ENCODE results near the gene SYCE1. TPM values are rescaled to one million over a fixed set of nuclear protein-coding genes. Genes with fewer than 3 reads are reported as not detected.

Gene SYCE1
- total RNA-seq, 1 experiment from 2014 or later = not detected

- BruUV-seq (replicated peaks) = no TSS peak
- Histone ChIP-seq H3K36me3 (ENCODE audit: control insufficient read depth, insufficient read depth, low read length) (no peaks in the 10 kb centered on the region), H3K27me3 (ENCODE audit: control insufficient read depth, insufficient read depth, low read length) (peaks cover 64% of the 10 kb centered on the region), H3K27ac (ENCODE audit: low read length) (no peak overlapping the region), H3K9me3 (ENCODE audit: control insufficient read depth, insufficient read depth, low read depth, low read length) (no peaks in the 10 kb centered on the region), H3K4me1 (ENCODE audit: control insufficient read depth, insufficient read depth, low read length) (no peaks in the 10 kb centered on the region), H3K4me3 (ENCODE audit: low read depth in 2 of 2, low read length in 2 of 2) (no peak overlapping the region)
- TF ChIP-seq TCF7L2 (IDR thresholded peaks at IDR 0.05; ENCODE audit: low read depth, low read length) (no peak), POLR2AphosphoS5 (IDR thresholded peaks at IDR 0.05; ENCODE audit: low read depth, low read length) (no peak), REST (IDR thresholded peaks at IDR 0.05; ENCODE audit: insufficient read depth in 1 of 2, low read depth in 2 of 2, low read length in 1 of 2) (no peak), SIN3A (IDR thresholded peaks at IDR 0.05; ENCODE audit: borderline replicate concordance, insufficient read depth, low read depth, low read length) (no peak), CTCF (IDR thresholded peaks at IDR 0.05) (no peak)
- CTCF ChIA-PET = no interaction called here
- in situ Hi-C loops (cut with HindIII; ENCODE audit: low pct_unique_long_range_greater_than_20kb, low sequenced_read_pairs) (no loop called here), intact Hi-C loops (cut with micrococcal nuclease; ENCODE audit: unreplicated experiment) (no loop called here)
- ATAC-seq (no peak), DNase-seq (ENCODE audit: low read depth, low spot score) (no peak)
- POLR2A ChIA-PET = no interaction called here
Observed at GRCh38 chr10:133511907-133512528, 53.4 kb downstream of the SYCE1 start.

GRCh38 chr10:133511408-133511807, 54.0 kb downstream of the SYCE1 start:
- ATAC-seq = no peak
- Histone ChIP-seq H3K4me3 (ENCODE audit: low read depth in 2 of 2, low read length in 2 of 2) (no peak overlapping the region), H3K36me3 (ENCODE audit: control insufficient read depth, insufficient read depth, low read length) (no peaks in the 10 kb centered on the region), H3K27ac (ENCODE audit: low read length) (no peak overlapping the region), H3K9me3 (ENCODE audit: control insufficient read depth, insufficient read depth, low read depth, low read length) (no peaks in the 10 kb centered on the region), H3K27me3 (ENCODE audit: control insufficient read depth, insufficient read depth, low read length) (peaks cover 61% of the 10 kb centered on the region), H3K4me1 (ENCODE audit: control insufficient read depth, insufficient read depth, low read length) (no peaks in the 10 kb centered on the region)
- BruUV-seq (replicated peaks) = no TSS peak
- CTCF ChIA-PET = no interaction called here
- POLR2A ChIA-PET = no interaction called here
- TF ChIP-seq REST (IDR thresholded peaks at IDR 0.05; ENCODE audit: insufficient read depth in 1 of 2, low read depth in 2 of 2, low read length in 1 of 2) = no peak
- TF ChIP-seq POLR2AphosphoS5 (IDR thresholded peaks at IDR 0.05; ENCODE audit: low read depth, low read length) = no peak
- no peak for TF ChIP-seq CTCF (IDR thresholded peaks at IDR 0.05)
- TF ChIP-seq TCF7L2 (IDR thresholded peaks at IDR 0.05; ENCODE audit: low read depth, low read length) = no peak
- TF ChIP-seq SIN3A (IDR thresholded peaks at IDR 0.05; ENCODE audit: borderline replicate concordance, insufficient read depth, low read depth, low read length) = no peak
- intact Hi-C loops (cut with micrococcal nuclease; ENCODE audit: unreplicated experiment) = no loop called here
- no peak for DNase-seq (ENCODE audit: low read depth, low spot score)
- in situ Hi-C loops (cut with HindIII; ENCODE audit: low pct_unique_long_range_greater_than_20kb, low sequenced_read_pairs) = no loop called here

All from Panc1 (cell line).